Breast epithelium (tissue), 4 donors: ENCODE results near the gene STX2. TPM values are rescaled to one million over a fixed set of nuclear protein-coding genes. Genes with fewer than 3 reads are reported as not detected.

ENCODE experiments used
- DNase-seq, 2 donors: peaks; one replicate each; pipeline ENCODE4 v3.0.0-alpha.2; 2019; ENCODE audit warnings: low spot score in 2 of 2
- H3K27ac ChIP-seq, 2 donors: fragments of 200-600 bp; sonication (generic) in 1 of 2; one replicate each; pipeline ENCODE4 v1.5.1; 2016 to 2019; ENCODE audit warnings: mild to moderate bottlenecking in 1 of 2
- H3K27me3 ChIP-seq, 2 donors: fragments of 200-600 bp; sonication (generic) in 1 of 2; one replicate each; pipeline versions ENCODE4 v1.5.1 to v1.6.0; 2017 to 2019; ENCODE audit warnings: control low read depth in 1 of 2, mild to moderate bottlenecking in 1 of 2
- H3K36me3 ChIP-seq: fragments of 200-600 bp; one replicate; pipeline ENCODE4 v1.5.1; 2019
- H3K4me1 ChIP-seq, 2 donors: fragments of 200-600 bp; sonication (generic); one replicate each; pipeline ENCODE4 v1.5.1; 2016 to 2019; ENCODE audit warnings: control low read depth in 1 of 2
- H3K4me3 ChIP-seq, 3 donors: fragments of 200-600 bp; sonication (generic); 1 replicate in 2 of 3; 2 replicates in 1 of 3; pipeline ENCODE4 v1.5.1; 2016 to 2019; ENCODE audit warnings: mild to moderate bottlenecking in 3 of 3, moderate library complexity in 2 of 3
- H3K9me3 ChIP-seq, 2 donors: fragments of 200-600 bp; sonication (generic) in 1 of 2; one replicate each; pipeline ENCODE4 v1.5.1; 2016 to 2019; ENCODE audit warnings: control low read depth in 1 of 2
- CTCF ChIP-seq, 3 donors: fragments of 450-650 bp; IDR thresholded peaks; one replicate each; pipeline ENCODE4 v1.5.1; 2016 to 2017; ENCODE audit warnings: antibody characterized with exemption in 3 of 3, mild to moderate bottlenecking in 3 of 3, moderate library complexity in 3 of 3
- POLR2A ChIP-seq: fragments of 450-650 bp; IDR thresholded peaks from one replicate; pipeline ENCODE4 v1.6.1; 2016; ENCODE audit warnings: antibody characterized with exemption, mild to moderate bottlenecking, moderate library complexity
- POLR2AphosphoS5 ChIP-seq, 3 donors: sonication (generic); formaldehyde crosslinking; IDR thresholded peaks; one replicate each; pipeline ENCODE4 v1.6.1; 2017; ENCODE audit warnings: antibody characterized with exemption in 3 of 3
- intact Hi-C: fragments of 100-400 bp; cut with DNase I; formaldehyde crosslinking; loops from one replicate; pipeline ENCODE4 v1.15.1; 2023; ENCODE audit warnings: low total_unique reads
- total RNA-seq, 3 donors: library from RNA; depleted of rRNA; stranded (reverse); fragments of >200 nt; gene quantifications; one replicate each; pipeline ENCODE4 v1.1.0, GENCODE V29; 2016

Gene STX2
- total RNA-seq, 3 donors from 2014 or later = 11.6 to 23.2 (median 15.4) TPM

DNA sequence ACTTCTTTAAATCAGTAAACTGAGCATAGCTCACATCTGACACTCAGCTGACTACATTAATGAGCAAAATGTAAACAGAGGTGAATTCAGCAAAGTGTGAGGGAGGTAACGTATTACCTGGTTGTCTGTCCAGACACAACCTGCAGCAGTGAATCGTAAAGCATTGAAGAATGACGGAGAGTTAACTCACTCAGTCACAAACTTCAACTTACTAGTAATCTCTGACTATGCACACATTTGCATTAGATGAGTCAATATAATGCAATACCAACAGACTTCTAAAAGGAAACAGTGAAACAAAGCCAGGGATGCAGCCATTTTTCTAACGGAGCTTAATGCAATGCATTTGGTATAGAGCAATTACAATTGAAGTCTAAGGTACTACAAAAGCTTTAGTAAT, 40.0 kb downstream of the STX2 start:
- Histone ChIP-seq H3K4me3 (no peak overlapping the region), H3K36me3 (no peaks in the 10 kb centered on the region), H3K9me3 (no peaks in the 10 kb centered on the region), H3K4me1 (no peaks in the 10 kb centered on the region), H3K27me3 (no peaks in the 10 kb centered on the region), H3K27ac (no peak overlapping the region)
- intact Hi-C loops = no loop called here
- TF ChIP-seq POLR2A (no peak), CTCF (IDR thresholded peaks at IDR 0.05) (no peak), POLR2AphosphoS5 (IDR thresholded peaks at IDR 0.05) (no peak)
- DNase-seq = no peak

DNA sequence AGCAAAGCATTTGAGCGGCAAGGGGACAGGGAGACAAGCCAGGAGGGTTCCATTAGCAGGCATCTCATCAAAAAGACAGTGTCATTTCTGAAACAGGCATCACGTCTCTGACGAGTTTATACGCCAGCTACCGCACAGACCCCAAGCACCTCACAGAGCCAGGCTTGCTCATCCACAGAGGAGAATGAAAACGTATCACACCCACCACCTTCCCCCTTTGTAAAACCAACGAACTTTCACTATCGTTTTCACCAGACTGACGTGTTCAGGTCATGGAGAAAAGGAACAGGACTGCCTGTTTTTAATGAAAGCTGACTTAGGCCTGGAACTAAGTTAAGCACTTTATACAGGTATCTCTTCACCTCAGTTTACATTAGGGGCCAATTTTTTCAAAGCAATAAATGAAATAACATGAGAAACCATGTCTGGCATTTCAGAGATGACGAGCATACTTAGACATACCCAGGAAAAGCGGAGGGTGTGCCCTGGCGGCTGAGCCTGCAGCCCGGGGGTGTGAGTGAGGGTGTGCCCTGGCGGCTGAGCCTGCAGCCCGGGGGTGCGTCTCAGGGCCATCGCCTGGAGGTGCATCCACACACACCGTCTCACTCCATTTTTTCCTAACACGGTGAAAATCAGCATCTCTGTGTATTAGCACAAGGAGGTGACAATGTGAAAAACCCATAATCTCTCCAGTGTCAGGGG, 41.9 kb downstream of the STX2 start:
- no peak overlapping the region for H3K27ac ChIP-seq
- H3K4me3 ChIP-seq = no peak overlapping the region
- TF ChIP-seq POLR2A (no peak), POLR2AphosphoS5 (IDR thresholded peaks at IDR 0.05) (no peak), CTCF (IDR thresholded peaks at IDR 0.05) (no peak)
- H3K9me3 ChIP-seq = no peaks in the 10 kb centered on the region
- intact Hi-C loops = no loop called here
- H3K27me3 ChIP-seq = no peaks in the 10 kb centered on the region
- DNase-seq = no peak
- H3K36me3 ChIP-seq = no peaks in the 10 kb centered on the region
- H3K4me1 ChIP-seq = no peaks in the 10 kb centered on the region

- intact Hi-C loops = no loop called here
- H3K36me3 ChIP-seq = no peaks in the 10 kb centered on the region
- H3K27ac ChIP-seq = no peak overlapping the region
- no peaks in the 10 kb centered on the region for H3K27me3 ChIP-seq
- H3K4me1 ChIP-seq = no peaks in the 10 kb centered on the region
- H3K4me3 ChIP-seq = no peak overlapping the region
- no peaks in the 10 kb centered on the region for H3K9me3 ChIP-seq
- no peak for DNase-seq
- TF ChIP-seq POLR2AphosphoS5 (IDR thresholded peaks at IDR 0.05) (no peak), POLR2A (no peak), CTCF (IDR thresholded peaks at IDR 0.05) (no peak)
These were observed 43.1 kb downstream of the STX2 start for GRCh38 chr12:130795906-130796305.

- H3K27me3 ChIP-seq = no peaks in the 10 kb centered on the region
- no peaks in the 10 kb centered on the region for H3K9me3 ChIP-seq
- H3K27ac ChIP-seq = no peak overlapping the region
- no peak for DNase-seq
- H3K4me1 ChIP-seq = no peaks in the 10 kb centered on the region
- TF ChIP-seq POLR2AphosphoS5 (IDR thresholded peaks at IDR 0.05) = no peak
- TF ChIP-seq CTCF (IDR thresholded peaks at IDR 0.05) = no peak
- no peak for TF ChIP-seq POLR2A
- no peak overlapping the region for H3K4me3 ChIP-seq
- intact Hi-C loops = no loop called here
- H3K36me3 ChIP-seq = no peaks in the 10 kb centered on the region
These were observed 45.5 kb downstream of the STX2 start for GRCh38 chr12:130793554-130793849.

DNA sequence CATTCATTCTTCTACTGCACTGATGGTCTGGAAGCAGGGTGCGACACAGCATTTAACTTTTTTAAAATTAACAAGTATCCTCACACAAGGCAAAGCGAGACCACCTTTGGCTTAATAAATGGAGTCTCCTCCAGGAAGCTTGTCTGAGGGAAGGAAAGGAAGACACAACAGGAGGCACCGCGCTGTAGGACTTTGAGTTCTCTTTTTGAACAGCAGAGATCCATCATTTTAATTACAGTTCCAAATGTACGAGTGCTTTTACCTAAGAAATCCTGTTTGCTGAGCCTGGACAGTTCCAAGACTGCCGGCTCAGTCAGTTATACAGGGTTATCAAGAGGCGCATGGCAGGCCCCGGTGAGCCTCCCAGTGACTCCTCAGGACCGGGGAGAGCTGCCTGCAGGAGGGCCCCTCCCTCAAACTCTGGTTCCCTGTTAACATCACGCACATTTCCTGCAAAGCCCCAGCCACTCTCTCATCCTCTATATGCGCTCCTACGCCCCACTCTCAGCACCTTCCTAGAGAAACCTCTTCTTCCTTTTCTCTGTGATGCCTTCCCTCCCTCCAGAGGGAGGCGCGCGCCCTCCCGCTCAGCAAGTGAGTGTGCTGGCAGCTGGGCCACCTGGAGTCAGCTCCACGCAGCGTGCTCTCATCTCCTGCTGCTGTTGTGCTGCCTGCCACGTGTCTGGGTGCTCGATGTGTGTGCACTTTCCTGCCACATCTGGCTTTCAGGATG, 46.1 kb downstream of the STX2 start:
- Histone ChIP-seq H3K4me1 (no peaks in the 10 kb centered on the region), H3K9me3 (peaks cover 0 to under 1% of the 10 kb centered on the region in 2 donors), H3K36me3 (no peaks in the 10 kb centered on the region), H3K27ac (no peak overlapping the region), H3K27me3 (no peaks in the 10 kb centered on the region), H3K4me3 (no peak overlapping the region)
- no peak for DNase-seq
- TF ChIP-seq POLR2A (no peak), POLR2AphosphoS5 (IDR thresholded peaks at IDR 0.05) (no peak), CTCF (IDR thresholded peaks at IDR 0.05) (no peak)
- intact Hi-C loops = no loop called here
